ENCODE results near the gene DGKB.

The DGKB gene

DNA sequence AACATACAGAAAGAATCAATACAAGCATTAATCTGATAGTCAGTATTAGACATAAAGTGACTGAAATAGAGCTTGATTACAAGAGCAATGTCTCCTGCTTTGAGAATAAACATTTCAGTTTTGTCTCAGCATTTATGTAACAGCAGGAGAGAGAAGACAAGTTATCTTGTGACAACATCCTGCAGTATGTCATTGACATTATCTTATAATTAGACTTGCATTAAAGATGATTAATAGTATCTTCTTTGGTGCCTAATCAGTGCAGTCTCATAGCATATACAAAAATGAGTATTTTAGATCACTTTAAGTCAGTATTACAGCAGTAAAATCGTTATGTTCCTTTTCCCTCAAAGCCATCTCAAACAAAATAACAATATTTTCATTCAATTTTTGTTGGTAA, 477.0 kb downstream of the DGKB start:
- Histone ChIP-seq H3K4me3 (no peak overlapping the region), H3K27ac (no peak overlapping the region)

DNA sequence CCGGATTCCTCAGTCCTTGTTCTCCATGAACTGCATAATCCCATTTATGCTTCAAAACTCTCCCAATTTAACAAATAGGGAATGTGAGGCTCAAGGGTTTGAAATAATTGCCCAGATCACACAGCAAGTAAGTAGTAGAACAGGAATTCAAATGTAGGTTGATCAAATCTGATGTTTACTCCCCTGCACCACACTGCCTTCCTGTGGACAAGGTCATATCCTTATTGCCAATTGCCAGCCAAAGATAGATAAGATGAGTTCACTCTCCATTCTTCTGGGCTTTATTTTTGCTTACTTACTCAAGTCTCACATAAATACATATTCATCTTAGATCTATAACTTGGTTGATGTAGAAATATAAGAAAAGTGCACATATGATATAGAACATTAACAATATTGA, 477.9 kb downstream of the DGKB start:
- Histone ChIP-seq H3K27ac (no peak overlapping the region), H3K4me3 (no peak overlapping the region)

DNA sequence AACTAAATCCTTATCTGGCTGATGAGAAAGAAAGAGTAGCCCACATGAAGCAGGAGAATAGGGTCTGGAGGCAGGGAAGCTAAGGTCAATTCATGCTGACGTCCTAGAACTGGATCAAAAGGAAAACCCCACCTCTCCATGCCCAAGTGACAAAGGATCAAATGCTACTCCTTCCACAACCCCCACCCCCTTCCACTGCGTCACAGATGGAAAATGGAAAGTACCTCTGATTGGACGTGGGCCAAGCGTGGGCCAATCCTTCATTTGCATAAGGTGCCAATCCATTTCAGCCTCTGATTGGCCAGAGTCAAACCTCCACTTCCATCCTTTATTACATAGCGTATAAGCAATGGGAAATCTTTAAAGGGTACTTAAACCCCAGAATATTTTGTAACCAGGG, 481.8 kb downstream of the DGKB start:
- no peak overlapping the region for H3K27ac ChIP-seq
- no peak overlapping the region for H3K4me3 ChIP-seq

DNA sequence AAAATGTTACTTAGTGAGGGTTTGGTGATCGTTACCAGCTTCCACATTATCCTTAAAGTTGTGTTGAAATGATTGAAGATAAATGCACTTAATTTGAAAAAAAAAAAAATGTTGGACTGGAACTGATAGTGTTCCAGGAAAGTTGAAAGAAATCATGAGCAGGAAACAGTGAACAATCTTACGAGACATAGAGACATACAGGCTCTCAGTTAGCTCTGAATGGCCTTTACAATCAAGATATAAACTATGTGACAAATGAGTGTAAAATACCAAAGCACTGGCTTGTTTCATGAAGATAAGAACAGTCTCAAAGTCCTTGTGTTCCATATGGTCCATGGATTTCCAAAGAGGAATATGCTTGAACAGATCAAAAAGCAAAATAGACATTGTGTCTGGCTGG, 483.0 kb downstream of the DGKB start:
- Histone ChIP-seq H3K4me3 (no peak overlapping the region), H3K27ac (no peak overlapping the region)

DNA sequence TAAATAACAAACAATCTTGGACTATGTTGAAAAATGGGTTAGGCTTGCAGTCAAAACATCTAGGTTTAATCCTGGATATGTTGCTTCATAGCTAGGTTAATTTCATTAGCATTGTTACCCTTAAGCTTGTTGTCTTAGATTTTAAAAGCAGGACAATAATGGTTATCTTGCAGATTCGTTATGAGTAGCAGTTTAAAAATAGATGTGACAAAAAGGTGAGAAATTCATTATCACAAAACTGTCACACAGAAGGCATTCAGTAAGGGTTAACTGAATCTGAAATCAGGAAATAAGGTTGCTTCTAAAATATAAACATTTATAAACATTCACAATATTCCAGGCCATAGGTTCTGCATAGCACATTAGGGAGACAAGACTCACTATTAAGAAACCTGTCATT, 483.9 kb downstream of the DGKB start:
- Histone ChIP-seq H3K27ac (no peak overlapping the region), H3K4me3 (no peak overlapping the region)

DNA sequence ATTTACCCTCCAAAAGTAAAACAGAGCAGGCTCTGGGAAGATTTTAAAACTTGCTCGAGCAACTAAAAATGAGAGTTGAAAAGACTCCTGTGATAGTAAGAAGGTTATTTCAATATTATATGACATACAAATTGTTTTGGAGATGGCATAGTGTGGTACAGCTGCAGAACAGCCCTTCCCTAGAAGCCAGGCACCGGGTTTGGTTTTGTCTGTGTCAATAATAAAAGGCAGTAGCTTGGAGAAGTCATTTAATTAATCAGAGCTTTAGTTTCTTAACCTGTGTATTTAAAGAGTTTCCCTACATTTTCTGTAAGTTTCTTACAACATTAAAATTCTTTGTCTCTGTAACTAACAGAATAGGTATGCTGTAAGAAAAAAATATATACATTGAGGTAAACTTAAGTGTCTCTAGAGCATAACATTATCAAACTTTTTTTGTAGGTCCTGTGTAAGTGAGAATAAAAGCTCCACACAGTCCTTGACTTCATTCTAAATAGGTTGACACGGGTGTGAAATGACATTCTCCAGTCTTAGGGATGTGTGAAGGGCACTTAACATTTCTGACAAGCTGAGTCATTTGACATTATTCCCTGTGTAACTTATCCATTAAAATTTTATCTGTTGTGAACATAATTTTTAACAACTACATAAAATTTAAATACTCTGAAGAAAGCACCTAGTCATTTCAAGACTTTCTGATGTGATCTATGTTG, 488.1 kb downstream of the DGKB start:
- no peak overlapping the region for H3K4me3 ChIP-seq
- no peak overlapping the region for H3K27ac ChIP-seq

DNA sequence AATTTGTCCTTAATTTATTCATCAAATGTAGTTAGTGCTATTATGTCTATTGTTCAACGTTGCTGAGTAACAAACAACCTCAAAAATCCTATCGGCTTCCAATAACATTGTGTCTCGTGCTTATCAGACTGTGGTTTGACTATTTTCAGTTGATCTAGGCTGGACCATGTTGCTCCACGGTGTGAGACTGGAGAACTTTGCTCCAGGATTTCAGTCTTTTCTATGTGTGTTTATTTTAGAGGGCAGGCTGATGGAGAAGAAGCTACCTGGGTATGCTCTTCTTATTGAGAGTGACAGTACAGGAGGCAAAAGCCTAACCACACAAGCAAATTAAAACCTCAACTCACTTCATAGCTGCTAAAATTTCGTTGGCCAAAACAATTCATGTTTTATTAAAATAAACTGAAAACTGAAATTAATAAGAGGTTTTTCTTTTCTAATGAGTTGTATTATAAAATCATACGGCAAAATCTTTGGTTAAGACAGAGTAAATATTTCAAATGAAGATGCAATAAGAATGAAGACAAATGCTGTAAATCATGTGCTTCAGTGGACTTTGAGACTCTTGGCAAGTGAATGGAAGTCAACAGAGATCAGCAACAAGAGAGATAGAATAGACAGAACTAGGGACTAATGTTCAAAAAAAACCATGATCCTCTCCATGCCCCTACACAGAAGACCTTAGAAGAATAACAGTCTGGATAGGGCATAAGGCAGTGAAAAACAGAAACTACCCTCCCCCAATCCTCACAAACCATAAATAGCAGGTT, 495.1 kb downstream of the DGKB start:
- Histone ChIP-seq H3K4me3 (no peak overlapping the region), H3K27ac (no peak overlapping the region)

DNA sequence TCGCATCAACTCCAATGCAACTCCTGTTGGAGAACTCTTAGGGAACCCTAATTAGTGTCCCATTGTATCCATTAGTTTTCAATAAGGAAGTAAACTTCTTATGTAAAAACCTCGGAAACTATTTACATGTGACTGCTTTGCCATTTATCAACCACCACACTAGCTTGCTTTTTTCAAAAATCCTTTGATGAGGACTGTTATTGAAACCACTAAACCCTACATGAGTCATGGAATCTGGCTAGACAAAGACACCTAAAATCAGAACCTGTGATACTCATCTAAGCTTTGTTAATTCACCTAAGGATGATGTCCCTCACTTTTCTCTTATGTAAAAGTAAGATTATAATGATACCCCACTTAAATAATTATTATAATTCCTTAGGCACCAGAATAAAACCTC, 499.0 kb downstream of the DGKB start:
- no peak overlapping the region for H3K27ac ChIP-seq

DNA sequence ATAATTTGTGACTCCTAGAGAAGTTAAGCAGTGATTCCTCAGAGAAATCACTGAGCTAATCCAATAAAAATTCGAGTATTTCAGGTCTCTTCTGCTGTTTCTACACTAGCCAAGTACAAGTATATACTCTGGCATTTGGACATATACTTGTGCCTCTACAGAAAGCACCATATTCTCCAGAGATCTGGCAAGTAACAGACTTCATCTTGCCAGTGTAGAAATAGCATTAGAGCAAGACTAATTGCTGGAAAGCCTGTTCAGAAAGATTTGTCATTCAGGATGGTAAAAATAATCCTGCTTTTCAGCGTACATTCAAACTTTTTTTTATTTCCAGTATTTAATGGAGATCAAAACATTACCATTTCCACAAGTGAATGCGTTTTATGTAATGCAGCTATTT, 502.3 kb downstream of the DGKB start:
- Histone ChIP-seq H3K4me3 (no peak overlapping the region), H3K27ac (no peak overlapping the region)

More for the DNA sequence above, 499.0 kb downstream of the DGKB start:
- no peak overlapping the region for H3K4me3 ChIP-seq

DNA sequence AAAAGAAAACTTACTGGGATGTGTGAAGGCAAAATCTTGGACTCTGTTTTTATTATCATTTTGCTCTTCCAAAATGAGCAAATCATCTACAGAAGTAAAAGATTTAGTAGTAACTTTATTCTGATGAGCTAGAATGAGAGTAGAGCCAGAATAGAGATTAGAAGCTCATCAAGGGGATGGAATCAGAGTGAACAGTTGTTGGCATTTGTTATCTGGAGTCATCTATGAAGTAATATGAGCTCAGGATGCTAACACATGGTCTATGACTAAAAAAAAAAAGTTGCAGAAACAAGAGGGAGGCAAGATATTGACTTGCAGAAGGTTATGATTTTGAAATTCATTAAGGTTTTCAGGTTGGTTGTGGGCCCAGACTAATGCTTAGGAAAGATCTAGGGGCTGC, 504.0 kb downstream of the DGKB start:
- no peak overlapping the region for H3K4me3 ChIP-seq
- H3K27ac ChIP-seq: no peak overlapping the region

DNA sequence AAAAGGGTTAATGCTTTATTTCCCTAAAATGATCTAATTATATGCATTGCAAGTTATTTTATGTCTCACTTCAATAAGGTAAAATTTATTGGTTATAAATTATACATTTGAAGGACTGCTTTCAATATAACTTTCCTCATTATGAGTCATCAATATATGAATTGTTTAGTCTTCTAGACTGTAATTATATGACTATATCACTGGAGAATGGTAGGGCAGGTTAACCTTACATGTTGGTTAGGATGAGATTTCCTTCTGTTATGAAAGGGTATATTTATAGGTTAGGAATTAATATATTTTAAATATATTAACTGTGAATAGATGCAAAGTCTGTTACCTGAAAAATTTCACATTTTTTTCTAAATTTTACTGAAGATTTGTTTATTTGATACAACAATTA, 506.7 kb downstream of the DGKB start:
- H3K4me3 ChIP-seq: no peak overlapping the region
- H3K27ac ChIP-seq: no peak overlapping the region

DNA sequence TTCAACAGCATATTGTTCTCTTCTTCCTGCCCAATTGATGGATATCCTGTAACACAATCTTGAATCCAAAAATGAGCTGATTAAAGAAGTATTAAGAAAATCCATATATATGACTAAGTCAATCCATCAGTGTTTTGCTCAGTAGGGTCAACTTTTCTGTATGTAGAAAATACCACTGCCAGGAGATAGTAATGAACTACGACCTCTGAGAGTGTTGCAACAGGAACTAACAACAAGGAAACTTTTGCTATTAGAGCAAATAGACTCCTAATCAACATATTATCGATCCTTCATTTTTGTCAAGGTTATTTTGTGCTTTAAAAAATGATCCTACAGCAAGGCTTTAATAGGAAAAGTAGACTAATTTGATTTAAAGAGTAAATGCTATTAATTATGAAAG, 507.8 kb downstream of the DGKB start:
- no peak overlapping the region for H3K4me3 ChIP-seq
- H3K27ac ChIP-seq: no peak overlapping the region

DNA sequence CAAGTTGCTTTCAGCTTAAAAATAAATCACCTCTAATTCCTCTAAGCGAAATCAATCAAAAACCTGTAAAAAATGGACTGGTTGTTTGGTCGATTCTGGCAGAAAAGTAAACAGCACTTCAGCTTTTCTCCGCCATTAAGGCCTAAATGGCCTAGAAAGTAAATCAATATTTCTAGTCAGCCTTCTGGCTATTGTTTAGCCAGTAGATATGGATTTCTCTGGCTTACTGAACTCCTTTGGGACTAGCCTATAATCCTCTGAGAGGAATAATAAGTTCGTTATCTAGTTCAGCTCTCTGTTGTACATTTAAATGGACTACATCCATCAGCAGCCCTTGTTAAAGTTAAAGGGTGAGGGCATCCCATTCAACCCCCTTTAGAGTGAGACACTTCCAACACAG, 513.0 kb downstream of the DGKB start:
- H3K27ac ChIP-seq: no peak overlapping the region
- no peak overlapping the region for H3K4me3 ChIP-seq

DNA sequence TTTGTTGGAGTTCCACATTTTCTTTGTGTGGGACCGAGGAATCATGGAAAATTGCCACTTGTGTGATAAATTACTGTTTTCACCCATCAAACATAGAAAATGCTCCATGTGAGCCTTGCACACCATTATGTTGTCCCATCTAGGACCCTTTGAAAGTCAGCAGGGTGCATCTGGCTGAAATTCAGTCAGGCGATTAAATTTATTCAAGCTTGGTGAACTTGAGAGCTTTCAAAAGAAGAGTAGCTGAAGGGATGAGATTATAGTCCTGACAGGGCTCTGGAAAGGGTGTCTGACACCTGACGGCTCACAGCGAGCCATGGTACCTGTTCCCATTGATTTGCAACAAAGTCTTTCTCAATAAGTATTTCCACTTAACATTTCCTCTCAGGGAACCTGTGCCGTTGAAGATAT, 513.4 kb downstream of the DGKB start:
- no peak overlapping the region for H3K27ac ChIP-seq
- no peak overlapping the region for H3K4me3 ChIP-seq

DNA sequence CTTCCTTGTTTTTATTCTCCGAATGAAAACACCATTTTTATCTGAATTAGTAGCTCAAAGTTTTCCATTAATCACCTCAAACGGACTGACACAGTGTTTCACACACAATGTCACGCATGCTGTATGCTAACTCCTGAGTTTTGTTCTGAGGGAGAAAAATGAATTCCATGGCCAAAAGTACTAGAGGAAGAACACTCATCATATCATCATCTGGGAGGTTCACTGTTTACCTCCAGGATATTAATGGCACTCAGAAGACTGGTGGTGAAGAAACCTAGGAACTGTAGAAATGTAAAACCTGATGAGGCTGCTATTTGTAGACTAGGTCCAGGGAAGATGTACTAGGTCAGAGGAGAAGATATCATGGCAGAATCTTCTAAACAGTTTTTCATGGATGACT, 517.5 kb downstream of the DGKB start:
- Histone ChIP-seq H3K4me3 (no peak overlapping the region), H3K27ac (no peak overlapping the region)

DNA sequence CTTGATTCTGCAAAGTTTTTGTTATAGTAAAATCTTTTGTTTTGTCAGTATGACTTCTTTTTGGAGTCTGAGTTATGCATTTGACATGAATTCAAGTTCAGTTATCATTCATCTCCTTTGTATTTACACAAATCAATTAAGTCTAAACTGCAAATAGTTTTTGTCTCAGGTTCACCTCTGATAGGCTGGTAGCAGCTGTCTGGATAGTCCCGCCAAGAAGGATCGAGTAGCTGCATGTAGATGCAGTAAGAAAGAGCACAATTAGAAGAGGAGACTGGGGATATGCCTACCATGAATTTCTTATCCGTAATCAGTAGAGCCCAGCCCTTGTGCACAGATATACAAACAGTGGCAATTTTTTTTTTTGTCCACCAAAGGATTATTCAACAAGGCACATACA, 520.6 kb downstream of the DGKB start:
- H3K4me3 ChIP-seq: no peak overlapping the region

DNA sequence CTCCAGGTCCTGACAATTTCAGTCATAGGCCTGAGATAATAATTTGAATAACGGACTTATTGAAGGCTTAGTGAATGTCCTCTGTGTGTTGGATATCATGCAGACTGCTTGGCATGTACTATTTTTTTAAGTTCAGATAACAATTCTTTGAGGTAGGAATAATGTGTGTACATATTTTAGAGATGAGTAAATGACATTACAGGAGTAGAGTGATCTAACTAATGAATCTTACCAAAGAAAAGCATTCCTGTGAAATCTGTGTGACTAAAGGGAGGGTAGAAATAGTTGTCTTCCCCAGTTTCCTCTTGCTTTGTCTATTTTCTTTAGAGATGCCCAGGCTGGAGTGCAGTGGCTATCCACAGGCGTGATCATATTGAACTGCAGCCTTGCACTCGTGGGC, 521.2 kb downstream of the DGKB start:
- Histone ChIP-seq H3K4me3 (no peak overlapping the region), H3K27ac (no peak overlapping the region)

More for the DNA sequence above, 520.6 kb downstream of the DGKB start:
- no peak overlapping the region for H3K27ac ChIP-seq

DNA sequence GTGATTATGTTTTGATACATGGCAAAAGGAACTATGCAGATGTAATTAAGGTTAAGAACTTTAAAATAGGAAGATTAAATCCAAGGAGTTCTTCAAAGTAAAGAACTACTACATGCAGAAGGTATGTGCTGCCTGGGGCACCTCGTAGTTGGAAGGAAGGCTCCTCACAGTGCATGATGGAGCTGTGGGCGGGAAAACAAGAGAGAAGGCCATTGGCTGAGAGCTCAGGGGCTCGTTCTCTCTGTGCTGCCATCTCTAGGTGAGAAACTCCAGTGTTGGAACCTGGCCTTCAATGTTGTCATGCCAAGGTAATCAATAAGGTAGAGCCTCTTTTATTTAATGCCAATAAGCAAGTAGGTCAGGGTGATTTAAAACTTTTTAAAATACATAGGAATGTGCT, 521.7 kb downstream of the DGKB start:
- Histone ChIP-seq H3K4me3 (no peak overlapping the region), H3K27ac (no peak overlapping the region)

DNA sequence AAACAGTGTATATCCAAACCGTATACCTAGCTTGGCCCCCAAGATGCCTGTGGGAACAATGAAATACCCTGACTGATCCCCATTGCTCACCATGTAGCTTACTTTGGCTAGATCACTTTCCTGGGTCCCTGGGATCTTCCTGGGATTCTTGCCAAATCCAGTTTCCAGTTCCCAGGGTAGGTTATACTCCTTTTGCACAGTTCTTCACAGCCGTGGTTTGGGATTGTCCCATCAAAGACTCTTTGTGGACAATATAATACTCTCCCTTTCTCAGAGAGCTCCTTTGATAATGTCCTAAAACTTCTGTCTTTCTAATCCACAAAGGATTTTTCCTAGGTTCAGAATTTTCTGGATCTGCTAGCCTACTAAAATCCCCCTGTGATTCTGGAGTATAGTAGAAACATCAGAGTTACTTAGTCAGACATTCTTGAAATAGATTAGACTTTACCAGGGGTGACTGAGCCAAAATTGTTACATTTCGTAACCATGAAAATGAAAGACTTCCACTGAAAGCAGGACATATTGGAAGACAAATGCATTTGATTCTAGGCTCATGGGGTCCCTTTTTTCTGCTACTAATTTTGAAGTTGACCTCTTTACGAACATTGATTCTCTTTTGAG, 524.8 kb downstream of the DGKB start:
- peak overlapping the region in 1 of 21 experiments; percentile 5 for H3K27ac ChIP-seq
- no peak overlapping the region for H3K4me3 ChIP-seq

DNA sequence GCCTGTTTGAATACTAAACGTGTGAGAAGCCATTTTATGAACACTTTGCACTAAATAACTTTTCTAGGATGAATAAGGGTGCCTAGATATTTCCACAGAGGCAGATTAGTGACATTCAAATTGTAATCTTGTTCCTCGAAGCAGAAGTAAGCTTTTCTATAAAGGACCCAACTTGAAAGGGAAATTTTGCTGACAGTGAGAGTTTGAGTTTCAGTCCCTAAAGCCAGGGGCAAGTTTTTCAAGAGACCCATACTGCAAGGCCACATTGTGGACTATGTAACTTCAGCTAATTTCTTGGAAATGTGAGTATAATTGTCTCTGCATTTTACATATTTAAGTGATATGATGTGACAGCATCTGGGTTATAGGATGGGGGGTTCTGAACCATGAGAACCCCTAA, 525.8 kb downstream of the DGKB start:
- H3K4me3 ChIP-seq: no peak overlapping the region
- H3K27ac ChIP-seq: no peak overlapping the region

DNA sequence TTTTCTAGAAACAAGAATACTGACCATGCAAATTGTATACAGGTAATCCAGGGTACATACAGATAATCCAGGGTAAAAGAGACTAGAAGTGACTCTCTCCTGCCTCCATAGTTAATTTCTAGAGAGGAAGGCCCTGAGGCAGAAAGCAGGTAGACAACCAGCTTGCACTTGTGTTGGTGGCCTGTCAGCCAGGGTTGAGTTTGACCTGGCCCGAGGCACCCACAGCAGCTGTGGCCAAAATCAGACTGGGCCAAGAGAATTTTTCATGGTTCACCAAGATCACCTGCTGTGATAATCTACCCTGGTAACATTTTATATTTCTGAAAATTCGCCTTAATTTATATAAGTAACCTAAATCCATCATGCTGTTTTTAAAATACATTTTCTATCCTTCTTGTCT, 526.6 kb downstream of the DGKB start:
- Histone ChIP-seq H3K4me3 (no peak overlapping the region), H3K27ac (no peak overlapping the region)

All from skin epidermis (tissue), 12 donors.